GM18499 (cell line): ENCODE measurements around the gene PRLR.

ENCODE experiments used
- ATAC-seq: cut with Tn5 transposase; IDR thresholded peaks from one replicate; pipeline ENCODE4 v1.9.1; 2021; ENCODE audit warnings: moderate number of reproducible peaks; ENCODE audit not compliant: insufficient read depth, unreplicated experiment

Gene PRLR

GRCh38 chr5:35015063-35015462, 215.2 kb downstream of the PRLR start:
- no peak for ATAC-seq

- no peak for ATAC-seq
These were observed 217.5 kb downstream of the PRLR start for GRCh38 chr5:35012796-35013195.

GRCh38 chr5:35012365-35012764, 217.9 kb downstream of the PRLR start:
- no peak for ATAC-seq

GRCh38 chr5:35010676-35011075, 219.6 kb downstream of the PRLR start:
- ATAC-seq = no peak

GRCh38 chr5:35009657-35010056, 220.6 kb downstream of the PRLR start:
- ATAC-seq = no peak

GRCh38 chr5:35009019-35009418, 221.3 kb downstream of the PRLR start:
- no peak for ATAC-seq

- ATAC-seq = no peak
These were observed 225.5 kb downstream of the PRLR start for GRCh38 chr5:35004771-35005170.

- no peak for ATAC-seq
These were observed 226.1 kb downstream of the PRLR start for GRCh38 chr5:35004200-35004599.

- no peak for ATAC-seq
These were observed 227.0 kb downstream of the PRLR start for GRCh38 chr5:35003018-35003957.

GRCh38 chr5:35002459-35002858, 227.8 kb downstream of the PRLR start:
- ATAC-seq = no peak

- no peak for ATAC-seq
These were observed 228.4 kb downstream of the PRLR start for GRCh38 chr5:35001842-35002241.
